Activated CD4-positive, alpha-beta T cell treated with anti-CD3 and anti-CD28 coated beads, Interleukin-2, amount 50 U/mL, for 48 hours (primary cell): ENCODE data around the gene PLIN5.

Source experiments
- DNase-seq, 2 experiments: peaks; one replicate each; pipeline ENCODE4 v3.0.0-alpha.2; 2020

Gene PLIN5

DNA sequence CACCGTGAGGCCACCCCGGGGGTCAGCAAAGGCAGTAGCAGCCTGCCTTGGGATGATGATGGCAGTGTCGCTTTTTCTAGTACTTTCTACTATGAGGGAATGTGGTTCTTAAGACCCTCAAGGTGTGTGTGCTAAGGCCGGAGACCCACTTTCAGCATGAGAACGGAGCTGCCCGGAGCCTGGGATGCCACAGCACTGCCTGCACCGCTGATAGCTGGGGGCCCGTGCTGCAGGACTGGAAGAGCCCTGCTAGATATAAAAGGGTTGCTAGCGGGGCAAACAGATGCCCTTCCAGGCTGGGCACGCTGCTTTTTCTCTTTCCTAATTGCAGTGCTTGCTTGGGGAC is 31.2 kb downstream of the PLIN5 start:
- no peak for DNase-seq

DNA sequence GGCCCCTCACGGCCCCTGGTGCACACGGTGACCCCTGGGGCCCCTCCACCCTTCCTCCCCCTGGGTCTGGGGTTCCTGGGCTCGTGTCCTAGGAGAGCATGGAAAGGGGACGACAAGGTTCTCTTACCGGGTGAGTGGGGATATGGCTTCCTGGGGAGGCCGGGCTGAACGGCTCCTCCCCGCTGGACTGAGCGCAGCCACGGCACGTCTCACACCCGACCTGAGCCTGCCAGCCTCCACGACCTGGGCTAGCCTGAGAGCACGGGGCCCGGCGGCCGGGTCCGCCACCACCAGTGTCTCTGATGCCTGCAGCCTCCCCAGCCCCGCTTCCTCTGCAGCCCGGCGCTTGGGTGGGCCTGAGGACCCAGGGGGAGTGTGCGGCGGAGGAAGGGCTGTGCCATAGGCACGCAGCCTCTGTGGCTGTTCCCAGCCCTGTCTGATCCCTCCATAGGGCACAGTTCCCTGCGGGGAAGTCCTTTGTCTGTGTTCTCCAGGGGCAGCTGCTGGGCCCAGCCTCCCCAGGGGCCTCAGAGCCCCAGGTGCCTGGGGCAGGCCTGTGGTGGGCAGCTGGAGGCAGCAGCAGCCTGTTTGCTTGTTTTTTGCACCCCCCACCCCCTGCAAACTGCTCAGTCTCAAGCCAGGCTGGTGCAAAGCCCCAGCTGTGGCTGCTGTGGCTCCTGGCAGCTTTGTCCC is 31.7 kb downstream of the PLIN5 start:
- DNase-seq, result no peak

DNA sequence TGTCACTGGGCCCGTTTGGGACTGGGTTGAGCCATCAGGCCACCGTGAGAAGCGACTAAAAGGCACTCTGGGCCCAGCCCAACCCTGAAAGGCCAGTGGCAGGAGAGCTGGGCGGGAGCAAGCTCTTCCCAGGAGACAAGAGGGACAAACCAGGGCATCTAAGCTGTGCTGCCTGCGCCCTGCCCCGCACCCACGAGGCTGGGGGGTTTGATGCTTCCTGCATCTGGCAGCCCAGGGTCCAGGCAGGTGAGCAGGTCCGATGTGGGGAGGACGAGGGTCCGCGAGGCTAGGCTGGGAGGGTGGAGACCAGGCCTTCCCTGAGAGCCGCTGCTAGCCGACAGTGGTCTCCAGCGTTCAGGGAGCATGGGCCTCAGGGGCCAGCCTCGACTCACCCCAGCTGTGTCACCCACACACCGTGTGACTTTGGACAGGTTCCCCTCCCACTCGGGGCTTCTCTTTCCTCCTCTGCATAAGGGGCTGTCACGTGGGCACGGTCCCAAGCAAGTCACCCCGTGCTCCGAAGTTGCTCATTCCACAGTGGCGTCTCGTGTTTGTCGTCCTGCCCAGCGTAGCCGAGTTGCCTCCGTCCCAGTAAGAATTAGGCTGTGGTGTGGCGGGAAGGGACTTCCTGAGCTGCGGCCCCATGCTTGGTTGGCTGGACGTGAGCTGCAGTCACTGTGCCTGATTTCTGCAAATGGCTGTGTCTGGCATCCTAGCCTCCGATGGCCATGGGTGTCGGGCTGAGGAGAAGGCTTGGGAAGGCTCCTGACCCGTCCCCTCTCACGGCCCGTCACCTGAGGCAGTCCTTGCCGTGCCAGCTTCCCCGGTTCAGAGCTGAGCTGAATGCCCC is 32.5 kb downstream of the PLIN5 start:
- DNase-seq, result no peak

DNA sequence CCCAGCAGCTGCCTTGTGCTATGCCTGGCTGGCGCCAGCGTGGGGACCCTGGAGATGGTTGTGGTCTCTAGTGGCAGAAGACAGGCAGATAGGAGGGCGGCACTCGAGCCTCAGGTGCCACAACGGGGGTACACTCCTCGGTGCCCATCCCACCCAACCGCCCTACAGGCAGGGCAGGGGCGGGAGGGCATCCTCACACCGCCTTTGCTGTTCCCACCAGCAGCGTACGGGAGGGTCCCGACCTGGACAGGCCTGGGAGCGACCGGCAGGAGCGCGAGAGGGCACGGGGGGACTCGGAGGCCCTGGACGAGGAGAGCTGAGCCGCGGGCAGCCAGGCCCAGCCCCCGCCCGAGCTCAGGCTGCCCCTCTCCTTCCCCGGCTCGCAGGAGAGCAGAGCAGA is 33.3 kb downstream of the PLIN5 start:
- DNase-seq, result no peak

DNA sequence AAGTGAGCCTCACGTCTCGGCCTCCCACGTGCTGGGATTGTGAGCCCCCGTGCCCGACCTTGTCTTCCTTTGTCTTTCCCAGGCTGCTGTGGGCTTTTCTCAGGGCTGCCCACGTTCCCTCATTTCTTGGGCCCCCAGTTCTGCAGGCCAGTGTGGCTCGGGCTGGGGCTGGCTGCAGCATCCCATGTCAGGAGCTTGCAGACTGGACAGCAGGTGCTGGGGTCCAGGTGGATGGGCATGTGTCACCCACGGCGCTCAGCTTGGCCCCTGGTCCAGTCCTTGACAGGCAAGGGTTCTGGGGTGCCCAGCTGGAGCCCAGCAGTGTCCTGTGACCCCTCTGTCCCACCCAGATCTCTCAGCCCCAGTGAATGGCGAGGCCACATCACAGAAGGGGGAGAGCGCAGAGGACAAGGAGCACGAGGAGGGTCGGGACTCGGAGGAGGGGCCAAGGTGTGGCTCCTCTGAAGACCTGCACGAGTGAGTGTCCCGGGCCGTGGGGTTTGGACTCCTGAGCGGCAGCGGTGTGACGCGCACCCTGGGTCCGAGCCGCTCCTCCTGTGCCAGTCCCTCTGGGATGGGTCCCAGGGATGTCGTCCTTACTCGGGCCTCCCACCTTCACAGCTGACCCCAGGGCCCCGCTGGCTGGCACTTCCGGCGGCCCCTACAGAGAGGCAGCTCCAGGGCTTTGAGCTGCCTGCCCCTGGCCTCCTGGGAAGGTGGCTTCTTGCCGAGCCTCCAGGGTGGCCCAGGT is 34.0 kb downstream of the PLIN5 start:
- no peak for DNase-seq

DNA sequence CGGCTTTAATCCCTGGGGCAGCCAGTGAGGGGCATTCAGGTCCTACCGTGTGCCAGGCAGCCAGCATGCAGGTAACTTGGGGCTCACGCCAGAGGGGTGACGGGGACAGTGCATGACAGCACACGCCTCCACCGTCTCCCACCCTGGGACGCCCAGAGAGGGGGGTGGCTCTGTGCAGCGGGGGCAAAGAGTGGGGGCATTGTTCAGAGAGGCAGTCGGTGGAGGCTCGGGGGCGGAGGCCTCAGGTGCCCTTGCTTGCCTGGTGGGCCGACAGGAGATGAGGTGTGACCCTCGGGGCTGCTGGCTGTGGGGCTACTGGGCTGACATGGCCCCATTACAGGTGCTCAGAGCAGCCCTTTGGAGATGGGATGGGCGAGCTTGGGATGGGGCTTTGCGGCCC is 35.2 kb downstream of the PLIN5 start:
- no peak for DNase-seq

DNA sequence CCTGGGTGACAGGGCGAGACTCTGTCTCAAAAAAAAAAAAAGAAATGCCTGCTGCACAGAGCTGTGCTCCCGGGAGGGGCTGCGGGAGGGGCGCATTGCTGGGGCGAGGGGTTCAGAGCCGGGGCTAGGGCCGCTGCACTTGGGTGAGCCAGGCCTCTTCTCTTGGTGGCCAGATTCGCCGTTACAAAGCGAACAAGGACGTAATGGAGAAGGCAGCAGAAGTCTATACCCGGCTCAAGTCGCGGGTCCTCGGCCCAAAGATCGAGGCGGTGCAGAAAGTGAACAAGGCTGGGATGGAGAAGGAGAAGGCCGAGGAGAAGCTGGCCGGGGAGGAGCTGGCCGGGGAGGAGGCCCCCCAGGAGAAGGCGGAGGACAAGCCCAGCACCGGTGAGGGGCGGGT is 35.7 kb downstream of the PLIN5 start:
- no peak for DNase-seq

DNA sequence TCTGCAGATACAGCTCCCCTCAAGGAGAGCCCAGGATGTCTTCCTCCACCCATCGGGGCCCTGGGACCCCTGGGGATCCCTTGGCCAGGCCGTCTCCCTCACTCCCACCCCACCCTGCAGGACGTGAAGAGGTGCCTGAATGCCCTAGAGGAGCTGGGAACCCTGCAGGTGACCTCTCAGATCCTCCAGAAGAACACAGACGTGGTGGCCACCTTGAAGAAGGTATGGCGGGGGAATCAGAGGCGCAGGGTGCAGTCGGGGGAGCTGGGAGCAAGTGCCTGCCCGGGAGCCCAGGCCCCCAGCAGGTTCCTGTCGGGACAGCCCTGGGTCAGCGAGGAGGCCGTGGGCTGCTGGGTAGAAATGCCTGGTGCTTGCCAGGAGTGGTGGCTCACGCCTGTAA is 36.3 kb downstream of the PLIN5 start:
- no peak for DNase-seq

DNA sequence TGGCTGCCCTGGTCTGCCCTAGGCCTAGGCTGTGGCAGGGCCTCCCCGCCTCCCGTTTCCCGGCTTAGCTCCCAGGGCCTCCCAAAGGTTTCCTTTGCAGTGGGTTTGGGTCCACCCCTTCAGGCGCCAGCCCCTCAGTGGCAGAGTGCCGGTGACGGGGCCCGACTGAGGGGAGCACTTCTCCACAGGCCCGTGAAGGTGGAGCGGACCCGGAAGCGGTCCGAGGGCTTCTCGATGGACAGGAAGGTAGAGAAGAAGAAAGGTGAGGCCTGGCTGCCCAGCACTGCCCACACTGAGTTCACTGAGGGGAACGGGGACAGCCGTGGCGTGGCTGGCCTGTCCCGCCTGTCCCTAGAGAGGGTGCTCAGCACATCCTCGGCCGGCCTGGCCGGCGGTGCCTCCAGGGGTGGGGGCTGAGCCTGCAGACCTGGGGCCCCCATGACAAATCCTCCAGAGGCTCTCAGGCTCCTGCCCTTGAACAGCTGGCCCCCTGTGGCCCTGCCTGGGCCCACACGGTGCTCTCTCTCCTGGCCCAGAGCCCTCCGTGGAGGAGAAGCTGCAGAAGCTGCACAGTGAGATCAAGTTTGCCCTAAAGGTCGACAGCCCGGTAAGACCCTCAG is 37.1 kb downstream of the PLIN5 start:
- DNase-seq, result no peak

DNA sequence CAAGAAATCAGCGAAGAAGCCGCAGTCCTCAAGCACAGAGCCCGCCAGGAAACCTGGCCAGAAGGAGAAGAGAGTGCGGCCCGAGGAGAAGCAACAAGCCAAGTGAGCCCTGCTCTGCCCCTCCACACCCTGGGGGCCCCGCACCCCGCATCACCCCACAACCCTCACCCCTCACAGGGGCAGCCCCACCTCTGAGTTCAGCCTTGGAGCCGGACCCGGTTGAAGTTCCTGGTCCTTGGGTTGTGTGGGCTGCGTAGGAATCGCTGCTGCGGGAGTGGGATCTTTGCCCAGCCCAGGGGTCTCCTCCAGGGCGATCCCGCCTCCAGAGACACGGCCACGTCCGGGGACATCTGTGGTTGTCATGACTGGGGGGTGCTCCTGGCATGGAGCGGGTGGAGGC is 38.7 kb downstream of the PLIN5 start:
- no peak for DNase-seq

DNA sequence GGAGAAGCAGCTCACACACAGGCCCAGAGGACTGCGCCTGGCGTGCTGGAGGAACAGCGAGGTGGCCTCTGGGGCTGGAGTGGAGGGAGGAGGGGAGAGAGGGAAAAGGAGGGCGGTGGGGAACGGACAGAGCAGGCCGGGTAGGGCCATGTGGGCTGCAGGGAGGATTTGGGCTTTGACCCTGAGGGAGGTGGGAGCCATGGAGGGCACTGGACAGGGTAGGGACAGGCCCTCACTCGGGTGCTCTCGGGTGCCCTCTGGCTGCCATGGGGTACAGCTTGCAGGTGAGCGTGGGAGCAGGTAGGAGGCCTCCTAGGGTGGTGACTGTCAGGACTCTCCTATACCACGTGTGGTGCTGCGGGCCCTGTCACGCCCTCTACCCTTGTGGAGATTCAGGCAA is 39.6 kb downstream of the PLIN5 start:
- no peak for DNase-seq

DNA sequence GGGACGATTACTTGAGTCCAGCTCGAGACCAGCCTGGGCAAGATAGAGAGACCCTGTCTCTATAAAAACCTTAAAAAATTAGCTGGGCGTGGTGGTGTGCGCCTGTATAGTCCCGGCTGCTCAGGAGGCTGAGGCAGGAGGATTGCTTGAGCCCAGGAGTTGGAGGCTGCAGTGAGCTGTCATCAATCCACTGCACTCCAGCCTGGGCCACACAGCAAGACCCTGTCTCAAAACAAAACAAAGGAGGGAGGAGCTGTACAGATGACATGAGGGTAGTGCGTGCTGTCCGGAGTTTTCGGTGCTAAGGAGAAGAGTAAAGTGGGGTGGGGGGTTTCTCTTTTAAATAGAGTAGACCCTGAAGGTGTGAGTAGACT is 40.3 kb downstream of the PLIN5 start:
- DNase-seq, result no peak

DNA sequence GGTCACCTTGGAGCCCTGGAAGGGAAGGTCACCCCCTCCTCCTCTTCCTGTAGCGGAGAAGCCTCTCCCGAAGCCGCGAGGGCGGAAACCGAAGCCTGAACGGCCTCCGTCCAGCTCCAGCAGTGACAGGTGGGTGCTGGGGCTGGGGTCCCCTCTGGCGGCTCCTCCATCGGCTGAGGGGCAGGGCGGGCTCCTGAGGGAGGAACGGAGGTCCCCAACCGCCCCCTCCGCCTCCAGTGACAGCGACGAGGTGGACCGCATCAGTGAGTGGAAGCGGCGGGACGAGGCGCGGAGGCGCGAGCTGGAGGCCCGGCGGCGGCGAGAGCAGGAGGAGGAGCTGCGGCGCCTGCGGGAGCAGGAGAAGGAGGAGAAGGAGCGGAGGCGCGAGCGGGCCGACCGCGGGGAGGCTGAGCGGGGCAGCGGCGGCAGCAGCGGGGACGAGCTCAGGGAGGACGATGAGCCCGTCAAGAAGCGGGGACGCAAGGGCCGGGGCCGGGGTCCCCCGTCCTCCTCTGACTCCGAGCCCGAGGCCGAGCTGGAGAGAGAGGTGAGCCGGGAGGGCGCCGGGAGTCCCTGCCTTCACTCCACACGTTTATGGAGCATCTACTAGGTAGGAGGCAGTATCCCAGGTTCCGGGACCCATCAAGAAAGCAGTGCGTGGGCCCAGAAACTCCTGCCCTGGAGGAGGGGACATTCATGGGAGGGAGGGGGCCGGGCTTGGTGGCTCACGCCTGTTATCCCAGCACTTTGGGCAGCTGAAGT is 40.9 kb downstream of the PLIN5 start:
- no peak for DNase-seq

DNA sequence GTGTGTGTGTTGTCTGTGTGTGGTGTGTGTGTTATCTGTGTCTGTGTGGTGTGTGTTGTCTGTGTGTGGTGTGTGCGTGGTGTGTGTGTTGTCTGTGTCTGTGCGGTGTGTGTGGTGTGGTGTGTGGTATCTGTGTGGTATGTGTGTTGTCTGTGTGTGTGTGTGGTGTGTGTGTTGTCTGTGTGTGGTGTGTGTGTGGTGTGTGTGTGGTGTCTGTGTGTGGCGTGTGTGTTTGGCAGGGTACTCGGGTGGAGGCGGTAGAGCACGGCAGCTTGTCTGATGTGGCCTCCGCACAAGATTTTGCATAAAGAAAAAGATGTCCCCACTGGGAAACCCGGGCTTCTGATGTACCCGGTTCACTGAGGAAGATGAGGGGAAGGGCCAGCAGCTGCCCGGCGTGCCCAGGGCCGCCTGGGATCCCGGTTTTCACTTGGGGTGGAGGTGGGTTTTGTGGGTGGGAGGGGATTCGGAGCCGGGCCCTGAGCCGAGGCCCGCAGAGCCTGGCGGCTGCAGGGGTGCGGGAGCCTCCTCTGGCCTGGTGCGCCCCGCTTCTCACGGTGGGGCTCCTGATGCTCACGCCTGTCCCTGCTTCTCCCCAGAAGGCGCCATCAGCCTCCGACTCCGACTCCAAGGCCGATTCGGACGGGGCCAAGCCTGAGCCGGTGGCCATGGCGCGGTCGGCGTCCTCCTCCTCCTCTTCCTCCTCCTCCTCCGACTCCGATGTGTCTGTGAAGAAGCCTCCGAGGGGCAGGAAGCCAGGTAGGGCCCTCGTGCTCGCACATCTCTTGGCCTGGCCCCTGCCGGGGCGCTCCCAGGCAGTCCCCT is 41.7 kb downstream of the PLIN5 start:
- DNase-seq, result no peak

DNA sequence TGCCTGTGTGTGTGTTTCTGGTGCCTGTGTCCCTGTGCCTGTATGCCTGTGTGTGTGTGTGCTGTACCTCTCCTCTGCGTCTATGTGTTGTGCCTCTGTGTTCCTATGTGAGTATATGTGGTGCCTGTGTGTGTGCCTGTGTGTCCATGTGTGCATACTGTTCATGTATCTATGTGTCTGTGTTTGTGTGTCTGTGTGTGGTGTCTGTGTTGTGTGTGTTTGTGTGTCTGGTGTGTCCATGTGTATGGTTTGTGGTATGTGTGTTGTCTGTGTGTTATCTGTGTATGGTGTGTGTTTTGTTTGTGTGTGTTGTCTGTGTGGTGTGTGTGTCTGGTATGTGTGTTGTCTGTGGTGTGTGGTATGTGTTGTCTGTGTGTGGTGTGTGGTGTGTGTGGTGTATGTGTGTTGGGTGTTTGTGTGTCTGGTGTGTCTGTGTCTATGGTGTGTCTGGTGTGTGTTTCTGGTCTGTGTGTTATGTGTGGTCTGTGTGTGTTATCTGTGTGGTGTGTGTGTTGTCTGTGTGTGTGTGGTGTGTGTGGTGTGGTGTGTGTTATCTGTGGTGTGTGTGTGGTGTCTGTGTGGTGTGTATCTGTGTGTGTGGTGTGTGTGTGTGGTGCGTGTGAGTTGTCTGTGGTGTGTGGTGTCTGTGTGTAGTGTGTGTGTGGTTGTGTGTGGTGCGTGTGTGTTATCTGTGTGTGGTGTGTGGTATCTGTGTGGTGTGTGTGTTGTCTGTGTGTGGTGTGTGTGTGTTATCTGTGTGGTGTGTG is 42.5 kb downstream of the PLIN5 start:
- DNase-seq, result no peak

DNA sequence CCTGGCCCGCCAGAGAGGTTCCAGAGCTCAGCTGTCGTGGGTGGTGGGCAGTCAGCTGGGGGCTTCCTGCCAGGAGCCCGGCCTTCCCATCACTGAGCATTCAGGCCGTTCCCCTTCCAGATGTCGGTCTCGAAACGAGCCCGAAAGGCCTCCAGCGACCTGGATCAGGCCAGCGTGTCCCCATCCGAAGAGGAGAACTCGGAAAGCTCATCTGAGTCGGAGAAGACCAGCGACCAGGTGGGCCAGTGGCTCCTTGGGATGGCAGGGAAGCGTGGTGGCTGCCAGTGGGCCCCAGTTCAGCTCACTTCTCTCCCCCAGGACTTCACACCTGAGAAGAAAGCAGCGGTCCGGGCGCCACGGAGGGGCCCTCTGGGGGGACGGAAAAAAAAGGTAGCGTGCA is 43.6 kb downstream of the PLIN5 start:
- DNase-seq, result no peak

DNA sequence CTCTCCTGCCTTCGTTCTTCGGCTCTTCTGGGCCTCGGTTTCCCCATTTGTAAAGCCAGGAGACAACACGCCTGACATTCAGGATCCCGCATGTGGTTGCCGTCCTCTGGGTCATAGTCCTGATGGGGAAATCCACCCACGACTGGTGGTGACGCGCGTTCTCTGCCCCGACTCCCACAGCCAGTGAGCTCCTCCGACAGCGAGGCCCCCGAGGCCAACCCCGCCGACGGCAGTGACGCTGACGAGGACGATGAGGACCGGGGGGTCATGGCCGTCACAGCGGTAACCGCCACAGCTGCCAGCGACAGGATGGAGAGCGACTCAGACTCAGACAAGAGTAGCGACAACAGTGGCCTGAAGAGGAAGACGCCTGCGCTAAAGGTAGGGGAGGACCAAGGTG is 46.5 kb downstream of the PLIN5 start:
- DNase-seq, result no peak

DNA sequence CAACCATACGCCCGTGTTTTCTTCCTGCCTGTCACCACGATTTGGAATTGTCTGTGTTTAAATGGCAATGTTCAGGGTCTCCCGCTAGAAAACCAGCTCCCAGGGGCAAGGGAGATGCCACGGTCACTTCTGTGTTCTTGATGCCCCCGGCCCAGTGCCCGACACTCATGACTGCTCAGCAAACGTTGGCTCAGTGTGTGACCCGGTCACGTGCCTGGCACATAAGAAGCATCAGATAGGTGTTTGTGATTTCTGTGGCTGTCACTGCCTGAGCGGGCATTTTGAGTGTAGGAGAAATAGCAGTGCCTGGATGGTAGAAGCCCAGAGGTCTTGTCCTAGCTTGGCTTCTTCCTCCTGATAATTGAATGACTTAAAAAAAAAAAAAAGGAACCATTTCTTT is 47.5 kb downstream of the PLIN5 start:
- no peak for DNase-seq

DNA sequence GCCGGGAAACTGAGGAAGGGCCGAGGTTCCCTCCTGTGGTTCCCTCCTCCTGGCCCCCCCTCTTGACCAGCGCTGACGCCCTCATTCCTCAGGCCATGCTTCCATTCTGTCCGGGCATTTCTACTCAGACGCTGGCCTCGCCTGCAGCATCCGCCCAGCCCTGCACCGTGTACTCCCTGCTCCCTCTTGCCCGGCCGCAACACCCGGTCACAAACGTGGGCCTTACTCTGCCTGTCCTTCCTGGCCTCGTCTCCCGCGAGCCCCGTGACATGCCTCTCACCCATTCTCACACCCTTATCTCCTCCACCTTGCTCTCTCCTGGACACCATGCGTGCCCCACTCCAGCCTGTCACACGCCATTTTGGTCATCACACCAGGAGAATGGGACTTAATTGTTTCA is 51.6 kb downstream of the PLIN5 start:
- no peak for DNase-seq

DNA sequence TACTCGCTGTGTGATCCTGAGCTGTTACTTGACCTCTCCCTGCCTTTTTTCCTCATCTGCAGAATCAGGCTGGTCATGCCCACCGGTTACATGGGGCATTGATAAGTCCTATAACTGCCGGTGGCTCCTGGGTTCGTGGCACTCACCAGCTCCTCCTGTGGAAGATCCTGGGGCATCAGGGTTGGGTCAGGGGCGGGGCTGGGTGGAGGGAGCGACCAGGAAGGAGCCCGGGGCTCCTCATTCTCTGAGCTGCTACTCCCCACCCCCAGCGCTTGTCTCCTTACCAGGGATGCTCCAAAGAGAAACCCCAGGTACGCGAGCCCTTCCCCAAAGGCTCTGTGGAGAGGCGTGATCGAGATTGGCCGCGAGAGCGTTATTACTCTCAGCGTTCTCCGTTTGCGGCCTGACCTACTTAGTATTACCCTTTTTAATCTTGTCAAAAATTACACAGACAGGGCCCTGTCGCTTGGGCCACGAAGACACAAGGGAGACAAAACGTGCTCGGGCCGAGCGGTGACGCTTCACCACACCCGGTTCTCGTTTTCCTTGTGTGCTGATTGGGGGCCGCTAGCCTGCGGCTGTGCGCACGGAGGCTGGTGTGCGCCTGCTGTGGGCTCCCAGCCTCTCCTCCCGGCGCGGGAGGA is 52.2 kb downstream of the PLIN5 start:
- DNase-seq, result no peak
